H1 (cell line): ENCODE measurements around the gene FMO5.

Experiments used
- ATF2 ChIP-seq: IDR thresholded peaks from 2 replicates; pipeline ENCODE4 v1.6.1; 2012; ENCODE audit warnings: low read length, inconsistent platforms
- ATF3 ChIP-seq: IDR thresholded peaks from 2 replicates; pipeline ENCODE4 v1.6.1; 2011; ENCODE audit warnings: low read depth, mild to moderate bottlenecking, low read length; ENCODE audit not compliant: insufficient read depth
- BCL11A ChIP-seq, 2 experiments: IDR thresholded peaks; one replicate each; pipeline ENCODE4 v1.6.1; 2011; ENCODE audit warnings: low read depth in 2 of 2, low read length in 2 of 2, mild to moderate bottlenecking in 2 of 2
- CREB1 ChIP-seq: IDR thresholded peaks from 2 replicates; pipeline ENCODE4 v1.6.1; 2012; ENCODE audit warnings: inconsistent platforms
- CTCF ChIP-seq, 3 experiments: IDR thresholded peaks; 1 replicate in 2 of 3; 2 replicates in 1 of 3; pipeline versions ENCODE4 v1.5.1 to v1.6.1; 2011; ENCODE audit warnings: low read length in 3 of 3, mild to moderate bottlenecking in 3 of 3, inconsistent platforms in 2 of 3, low read depth in 1 of 3, moderate library complexity in 1 of 3; ENCODE audit not compliant: insufficient read depth in 1 of 3; ENCODE audit errors: control extremely low read depth in 1 of 3
- EP300 ChIP-seq, 2 experiments: IDR thresholded peaks; 1 replicate in 1 of 2; 2 replicates in 1 of 2; pipeline ENCODE4 v1.6.1; 2011 to 2012; ENCODE audit warnings: low read depth in 2 of 2, low read length in 2 of 2, mild to moderate bottlenecking in 2 of 2, borderline replicate concordance in 1 of 2, inconsistent platforms in 1 of 2, moderate library complexity in 1 of 2
- EZH2 ChIP-seq: fragments of 200-600 bp; sonication (generic); IDR thresholded peaks from 2 replicates; pipeline ENCODE4 v1.7.1; 2012; ENCODE audit warnings: low read depth, mild to moderate bottlenecking, moderate library complexity, low read length, inconsistent platforms; ENCODE audit not compliant: severe bottlenecking
- HDAC2 ChIP-seq, 2 experiments: fragments of 300-600 bp in 1 of 2; sonication (generic) in 1 of 2; IDR thresholded peaks; 2 replicates each; pipeline ENCODE4 v1.6.1; 2011 to 2012; ENCODE audit warnings: low read depth in 2 of 2, low read length in 2 of 2, mild to moderate bottlenecking in 2 of 2, moderate library complexity in 2 of 2, borderline replicate concordance in 1 of 2, inconsistent platforms in 1 of 2
- JUN ChIP-seq: IDR thresholded peaks from 2 replicates; pipeline ENCODE4 v1.6.1; 2011; ENCODE audit warnings: low read depth, mild to moderate bottlenecking, improper control_type of control experiment, low read length
- POLR2AphosphoS5 ChIP-seq: IDR thresholded peaks from 2 replicates; pipeline ENCODE4 v1.6.1; 2011; ENCODE audit warnings: low read depth, low read length
- RXRA ChIP-seq: IDR thresholded peaks from 2 replicates; pipeline ENCODE4 v1.6.1; 2011; ENCODE audit warnings: low read depth, mild to moderate bottlenecking, low read length, moderate library complexity; ENCODE audit not compliant: insufficient read depth

GRCh38 chr1:147238053-147238902 lies 13.1 kb upstream of the FMO5 start:
- no peak for TF ChIP-seq RXRA
- no peak for TF ChIP-seq BCL11A (IDR thresholded peaks at IDR 0.05; ENCODE audit: low read depth in 2 of 2, low read length in 2 of 2)
- TF ChIP-seq CREB1, result no peak
- TF ChIP-seq EP300 (IDR thresholded peaks at IDR 0.05; ENCODE audit: borderline replicate concordance in 1 of 2, low read depth in 2 of 2, low read length in 2 of 2), result no peak
- TF ChIP-seq CTCF (IDR thresholded peaks at IDR 0.05; ENCODE audit: control extremely low read depth in 1 of 3, insufficient read depth in 1 of 3, low read depth in 1 of 3, low read length in 3 of 3), result no peak
- TF ChIP-seq ATF2, result no peak
- no peak for TF ChIP-seq EZH2
- no peak for TF ChIP-seq JUN
- no peak for TF ChIP-seq HDAC2 (IDR thresholded peaks at IDR 0.05; ENCODE audit: borderline replicate concordance in 1 of 2, low read depth in 2 of 2, low read length in 2 of 2)
- TF ChIP-seq POLR2AphosphoS5, result no peak
- TF ChIP-seq ATF3, result no peak
